ENCODE results near the gene WDR11.
"Not testable (repeated sequence)": the region's sequence is repeated elsewhere in the genome, so short reads cannot be mapped to it uniquely, and the experiment has no call there.

The WDR11 gene

DNA sequence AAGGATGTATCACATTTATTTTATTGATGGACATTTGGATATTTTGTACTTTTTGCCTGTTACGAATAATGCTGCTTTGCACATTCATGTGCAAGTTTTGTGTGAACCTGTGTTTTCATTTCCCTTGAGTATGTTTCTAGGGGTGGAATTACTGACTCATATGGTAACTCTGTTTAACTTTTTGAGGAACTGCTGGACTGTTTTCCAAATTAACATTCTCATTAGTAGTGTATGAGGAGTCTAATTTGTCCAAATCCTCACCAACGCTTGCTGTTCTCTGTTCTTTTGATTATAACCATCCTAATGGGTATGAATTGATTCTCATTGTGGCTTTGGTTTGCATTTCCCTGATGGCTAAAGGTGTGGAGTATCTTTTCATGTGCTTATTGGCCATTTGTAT is 3.2 kb downstream of the WDR11 start:
- no peak for DNase-seq (ENCODE audit: low read depth in 2 of 3, low spot score in 1 of 3)

DNA sequence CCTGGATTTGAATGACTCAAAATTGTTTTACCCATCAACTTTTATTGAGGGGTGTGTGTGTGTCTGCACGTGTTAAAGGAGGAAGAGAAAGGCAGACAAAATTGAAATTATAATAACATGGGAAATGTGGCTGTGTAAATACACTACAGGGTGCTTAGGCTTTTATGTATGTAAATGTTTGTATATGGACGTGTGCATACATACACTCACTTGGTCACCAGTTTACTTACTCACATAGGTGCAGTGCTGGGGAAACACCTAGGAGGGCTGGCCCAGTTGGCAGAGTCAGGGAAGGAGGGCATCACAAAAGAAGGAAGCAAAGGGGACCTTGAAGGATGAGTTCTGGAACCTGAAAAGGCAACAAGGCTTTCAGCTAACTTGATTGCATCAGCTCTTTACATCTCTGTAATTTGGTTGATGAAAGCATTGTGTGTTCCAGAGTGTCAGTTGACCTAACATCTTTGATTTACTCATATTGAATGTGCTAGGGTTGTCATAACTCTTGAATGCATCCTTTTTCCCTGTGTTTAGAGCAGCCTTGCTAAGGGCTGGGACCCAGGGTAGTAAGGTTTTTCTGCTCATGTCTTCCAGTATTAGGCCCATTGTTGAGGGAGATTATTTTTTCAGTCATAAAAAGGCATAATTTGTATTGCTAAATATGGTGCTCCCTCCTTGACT is 10.2 kb downstream of the WDR11 start:
- DNase-seq (ENCODE audit: low read depth in 2 of 3, low spot score in 1 of 3): no peak

DNA sequence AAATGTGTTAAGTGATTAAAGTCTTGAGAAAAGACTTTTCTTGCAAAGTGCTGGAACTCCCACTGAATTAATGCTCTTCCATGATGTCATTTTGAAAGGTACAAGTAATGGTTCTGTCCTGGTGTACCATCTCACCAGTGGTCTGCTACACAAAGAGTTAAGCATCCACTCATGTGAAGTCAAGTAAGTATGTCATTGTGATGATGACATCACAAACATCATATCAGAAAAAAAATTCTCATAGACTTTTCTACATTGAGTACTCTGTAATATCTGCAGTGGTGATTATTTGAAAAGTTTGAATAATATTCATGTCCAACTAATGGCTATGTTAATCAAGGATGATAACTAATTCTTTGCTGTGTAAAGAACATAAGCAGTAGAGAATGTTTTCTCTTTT is 22.6 kb downstream of the WDR11 start:
- DNase-seq (ENCODE audit: low read depth in 2 of 3, low spot score in 1 of 3): no peak

DNA sequence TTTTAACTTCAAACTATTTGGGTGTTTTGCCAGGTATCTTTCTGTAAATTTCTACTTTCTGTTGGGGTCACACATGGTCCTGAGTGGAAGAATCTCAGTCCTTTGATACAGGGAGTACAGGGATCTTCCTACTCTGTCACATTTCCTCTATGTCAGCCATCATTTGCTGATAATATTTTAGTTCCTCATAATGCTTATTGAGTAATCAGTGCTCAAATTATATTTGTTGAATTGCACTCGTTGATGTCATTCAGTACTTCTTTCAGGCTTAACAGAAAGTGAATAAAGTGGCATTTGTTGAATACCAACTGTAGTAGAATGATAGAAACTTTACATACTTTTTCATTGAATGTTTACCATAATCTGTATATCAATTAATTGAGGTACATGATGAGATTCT is 31.9 kb downstream of the WDR11 start:
- DNase-seq (ENCODE audit: low read depth in 2 of 3, low spot score in 1 of 3): no peak

GRCh38 chr10:120887482-120887881 is 36.3 kb downstream of the WDR11 start:
- DNase-seq (ENCODE audit: low read depth in 2 of 3, low spot score in 1 of 3): no peak

GRCh38 chr10:120891365-120891764 is 40.2 kb downstream of the WDR11 start:
- DNase-seq (ENCODE audit: low read depth in 2 of 3, low spot score in 1 of 3): no peak

DNA sequence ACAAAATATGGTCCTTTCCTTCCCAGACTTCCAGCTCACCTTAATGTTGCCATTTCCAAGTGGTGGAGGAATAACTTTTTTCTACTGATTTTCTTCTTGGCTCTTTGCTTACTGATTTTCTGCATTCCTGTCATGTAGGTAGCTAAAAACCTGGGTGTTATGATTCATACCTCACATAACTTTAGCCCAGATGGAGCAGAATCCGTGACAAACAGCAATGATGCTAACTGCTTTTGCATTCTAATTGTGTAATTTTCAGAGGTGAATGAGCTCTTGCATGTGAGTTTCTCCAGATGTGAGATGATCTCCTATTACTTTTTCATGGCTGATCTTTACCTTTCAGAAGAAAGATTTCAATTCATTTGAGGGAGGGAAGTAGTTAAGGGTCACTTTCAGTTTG is 43.4 kb downstream of the WDR11 start:
- no peak for DNase-seq (ENCODE audit: low read depth in 2 of 3, low spot score in 1 of 3)

GRCh38 chr10:120897343-120897742 is 46.2 kb downstream of the WDR11 start:
- no peak for DNase-seq (ENCODE audit: low read depth in 2 of 3, low spot score in 1 of 3)

- no peak for DNase-seq (ENCODE audit: low read depth in 2 of 3, low spot score in 1 of 3)
These were observed 54.1 kb downstream of the WDR11 start for GRCh38 chr10:120905268-120905667.

GRCh38 chr10:120917521-120918250 is 66.5 kb downstream of the WDR11 start:
- DNase-seq (ENCODE audit: low read depth in 2 of 3, low spot score in 1 of 3): no peak

- not testable (repeated sequence) for DNase-seq (ENCODE audit: low read depth in 2 of 3, low spot score in 1 of 3)
These were observed 72.7 kb downstream of the WDR11 start for GRCh38 chr10:120923886-120924285.

DNA sequence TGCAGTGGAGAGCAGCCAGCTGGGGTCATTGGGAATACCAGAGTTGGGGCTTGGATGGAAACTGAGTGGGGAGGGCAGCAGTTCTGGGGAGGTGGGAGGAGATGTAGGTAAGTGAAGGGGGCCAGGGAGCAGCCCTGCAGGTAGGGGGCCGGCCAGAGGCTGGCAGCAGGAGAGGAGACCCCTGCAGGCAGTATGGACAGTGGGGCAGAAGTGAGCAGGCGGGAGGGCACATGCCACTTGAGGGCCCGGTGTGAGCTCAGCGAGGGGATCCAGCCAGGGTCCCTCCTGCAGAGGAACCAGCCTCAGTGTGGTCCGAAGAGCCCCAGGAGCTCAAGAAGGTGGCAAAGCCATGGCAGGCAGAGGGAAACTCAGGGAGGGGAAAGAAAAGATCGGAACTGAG is 75.4 kb downstream of the WDR11 start:
- DNase-seq (ENCODE audit: low read depth in 2 of 3, low spot score in 1 of 3): no peak

GRCh38 chr10:120927352-120927751 is 76.2 kb downstream of the WDR11 start:
- DNase-seq (ENCODE audit: low read depth in 2 of 3, low spot score in 1 of 3): no peak

- no peak for DNase-seq (ENCODE audit: low read depth in 2 of 3, low spot score in 1 of 3)
These were observed 78.0 kb downstream of the WDR11 start for GRCh38 chr10:120929166-120929565.

- DNase-seq (ENCODE audit: low read depth in 2 of 3, low spot score in 1 of 3): no peak
These were observed 80.3 kb downstream of the WDR11 start for GRCh38 chr10:120931423-120931822.

DNA sequence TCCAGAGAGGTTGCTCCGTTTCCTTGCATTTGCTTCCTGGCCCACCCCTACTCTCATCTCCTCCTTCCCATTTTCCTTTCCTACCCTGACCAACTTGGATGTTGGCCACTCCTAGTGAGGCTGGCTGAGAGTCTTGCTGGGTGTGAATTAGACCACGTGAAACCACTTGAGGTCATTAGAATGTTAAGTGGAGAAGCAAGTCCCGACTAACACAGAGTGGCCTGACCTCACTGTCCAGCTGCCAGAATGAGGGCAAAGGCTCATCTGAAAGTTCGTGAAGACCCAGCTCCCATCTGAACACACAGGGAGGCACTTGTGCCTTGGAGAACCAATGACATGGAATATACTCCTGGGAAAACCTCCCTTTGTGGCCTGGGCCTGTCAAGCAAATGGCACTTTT is 80.8 kb downstream of the WDR11 start:
- DNase-seq (ENCODE audit: low read depth in 2 of 3, low spot score in 1 of 3): no peak

DNA sequence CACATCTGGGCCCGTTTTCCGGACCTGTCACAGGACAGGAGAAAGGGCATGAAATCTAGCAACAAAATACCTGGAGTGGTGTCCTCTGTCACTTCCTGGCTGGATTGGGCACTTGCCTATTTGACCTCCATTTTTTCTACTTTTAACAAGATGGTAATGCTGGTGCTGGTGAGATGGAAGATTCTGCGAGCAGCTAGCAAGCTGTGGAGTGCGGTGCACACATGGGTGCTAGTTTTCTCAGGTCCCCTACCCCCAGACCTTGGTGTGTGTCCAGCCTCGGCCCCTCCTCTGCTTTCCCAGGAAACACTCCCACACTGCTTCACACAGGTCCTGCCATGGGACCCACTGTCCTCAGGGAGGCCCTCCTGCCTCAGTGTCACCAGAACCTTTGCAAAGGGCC is 87.7 kb downstream of the WDR11 start:
- DNase-seq (ENCODE audit: low read depth in 2 of 3, low spot score in 1 of 3): no peak

DNA sequence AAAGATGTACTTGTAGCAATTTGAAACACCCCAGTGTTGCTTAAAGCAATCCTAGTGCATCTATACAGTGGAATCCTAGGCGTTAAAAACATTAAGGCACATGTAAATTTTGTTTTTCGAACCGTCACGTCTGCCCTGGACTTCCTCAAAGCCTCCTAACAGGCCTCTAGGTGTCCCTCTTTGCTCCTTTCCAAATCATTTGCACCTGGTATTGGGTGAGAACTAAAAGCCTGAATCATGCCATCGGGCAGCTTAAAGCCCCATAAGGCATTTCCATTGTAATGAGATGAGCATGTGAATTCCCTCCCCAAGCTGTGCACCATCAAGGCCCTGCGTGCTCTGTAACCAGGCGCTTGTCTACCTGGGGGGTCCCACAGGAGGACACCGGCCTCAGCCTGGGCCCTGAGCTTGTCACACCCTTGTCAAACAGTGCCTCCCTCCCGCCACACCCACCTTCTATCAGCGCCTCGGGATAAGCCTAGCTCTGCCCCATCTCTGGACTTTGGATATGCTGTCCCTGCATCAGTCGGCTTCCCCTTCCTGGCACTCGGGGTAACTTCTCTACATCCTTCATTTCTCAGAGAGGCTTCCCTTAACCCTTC is 89.2 kb downstream of the WDR11 start:
- DNase-seq (ENCODE audit: low read depth in 2 of 3, low spot score in 1 of 3): no peak

DNA sequence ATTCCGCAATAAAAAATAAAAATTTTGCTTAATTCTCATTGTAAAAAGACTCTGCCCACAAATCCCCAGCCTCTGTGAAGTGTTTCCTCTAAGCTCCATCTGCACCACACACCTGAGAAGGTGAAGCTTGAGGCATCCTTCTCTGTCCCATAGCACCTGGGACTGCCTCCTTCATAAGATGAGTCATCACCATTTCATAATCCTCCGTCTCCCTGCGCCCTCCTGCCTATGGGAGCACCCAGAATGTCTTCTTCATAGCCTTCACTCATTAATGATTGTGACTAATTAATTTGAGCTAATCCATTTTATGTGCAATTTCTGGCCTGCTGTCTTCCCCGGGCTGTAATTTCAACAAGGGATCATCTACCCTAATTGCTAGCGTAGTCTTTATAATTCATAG is 90.3 kb downstream of the WDR11 start:
- no peak for DNase-seq (ENCODE audit: low read depth in 2 of 3, low spot score in 1 of 3)

DNA sequence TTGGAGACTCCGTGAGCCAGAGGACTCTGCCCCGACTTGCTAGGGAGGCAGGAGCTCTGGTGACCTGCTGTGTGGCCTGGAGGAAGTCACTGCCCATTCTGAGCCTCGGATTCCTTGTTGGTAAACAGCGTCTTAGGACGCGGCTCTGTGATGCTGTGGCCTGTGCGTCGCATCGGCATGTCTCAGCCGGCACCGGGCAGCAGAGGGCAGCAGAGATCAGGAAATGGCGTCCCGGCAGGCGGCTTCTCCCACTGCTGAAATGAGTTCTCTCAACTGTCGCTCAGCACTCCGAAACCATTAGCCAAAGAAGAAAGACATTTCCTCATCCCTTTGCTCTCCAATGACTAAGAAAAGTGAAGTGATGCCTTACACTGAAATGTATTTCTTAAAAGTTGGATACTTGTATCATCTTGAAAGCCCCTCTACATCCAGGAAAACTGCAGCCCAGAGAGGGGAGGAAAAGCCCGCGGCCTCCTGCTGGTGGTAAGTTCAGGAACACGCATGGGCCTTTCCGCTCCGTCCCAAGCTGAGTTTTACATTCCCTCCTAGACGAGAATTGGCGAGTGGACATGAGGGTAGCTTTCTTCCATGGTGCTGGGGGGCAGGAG is 91.7 kb downstream of the WDR11 start:
- DNase-seq (ENCODE audit: low read depth in 2 of 3, low spot score in 1 of 3): peak; percentile 63 to 77 (median 65)

- DNase-seq (ENCODE audit: low read depth in 2 of 3, low spot score in 1 of 3): no peak
These were observed 92.4 kb downstream of the WDR11 start for GRCh38 chr10:120943542-120943941.

GRCh38 chr10:120944586-120945125 is 93.5 kb downstream of the WDR11 start:
- no peak for DNase-seq (ENCODE audit: low read depth in 2 of 3, low spot score in 1 of 3)

Data from stimulated activated CD4-positive, alpha-beta T cell treated with anti-CD3 and anti-CD28 coated beads, Interleukin-12 subunit alpha, Interleukin-12 subunit beta, amount 100 ng/mL, for 48 hours (primary cell).